Sigmoid colon (tissue), 7 donors: ENCODE data around the gene EPHA10. TPM values are rescaled to one million over a fixed set of nuclear protein-coding genes. Genes with fewer than 3 reads are reported as not detected.

Experiments
- DNase-seq: peaks from one replicate; pipeline ENCODE4 v3.0.0-alpha.2; 2019
- H3K27ac ChIP-seq, 4 donors: fragments of 200-600 bp; sonication (generic); one replicate each; pipeline ENCODE4 v1.5.1; 2016 to 2019; ENCODE audit warnings: mild to moderate bottlenecking in 1 of 4
- H3K27me3 ChIP-seq, 3 donors: fragments of 200-600 bp; sonication (generic); one replicate each; pipeline ENCODE4 v1.5.1; 2019; ENCODE audit warnings: mild to moderate bottlenecking in 1 of 3
- H3K36me3 ChIP-seq, 4 donors: fragments of 200-600 bp; sonication (generic); one replicate each; pipeline ENCODE4 v1.5.1; 2016 to 2019
- H3K4me1 ChIP-seq, 4 donors: fragments of 200-600 bp; sonication (generic); one replicate each; pipeline ENCODE4 v1.5.1; 2017 to 2019
- H3K4me3 ChIP-seq, 4 donors: fragments of 200-600 bp; sonication (generic); one replicate each; pipeline ENCODE4 v1.5.1; 2017 to 2019; ENCODE audit warnings: mild to moderate bottlenecking in 2 of 4, moderate library complexity in 1 of 4
- H3K9me3 ChIP-seq, 4 donors: fragments of 200-600 bp in 3 of 4; sonication (generic) in 3 of 4; one replicate each; pipeline versions ENCODE4 v1.5.1 to v1.6.1; 2013 to 2019
- EP300 ChIP-seq, 4 donors: sonication (generic); formaldehyde crosslinking; IDR thresholded peaks; one replicate each; pipeline ENCODE4 v1.6.1; 2017; ENCODE audit warnings: antibody characterized with exemption in 4 of 4
- POLR2A ChIP-seq, 2 donors: fragments of 450-650 bp; IDR thresholded peaks; one replicate each; pipeline ENCODE4 v1.6.1; 2016; ENCODE audit warnings: antibody characterized with exemption in 2 of 2, mild to moderate bottlenecking in 2 of 2, moderate library complexity in 2 of 2
- POLR2AphosphoS5 ChIP-seq, 4 donors: sonication (generic); formaldehyde crosslinking; IDR thresholded peaks; one replicate each; pipeline ENCODE4 v1.6.1; 2017; ENCODE audit warnings: antibody characterized with exemption in 4 of 4
- WGBS, 2 donors: extraction: QIAGEN DNeasy Blood & Tissue Kit; methylation state at CpG; one replicate each; pipeline ENCODE4 v1.1.7; 2013; 5-methylcytosine and 5-hydroxymethylcytosine counted together
- intact Hi-C: fragments of 100-400 bp; cut with DNase I; formaldehyde crosslinking; loops from one replicate; pipeline ENCODE4 v1.15.1; 2023
- polyA plus RNA-seq, 3 donors: library from polyadenylated mRNA; stranded (reverse); fragments of 200-250 nt; gene quantifications; one replicate each; pipeline ENCODE4 v1.2.3, GENCODE V29; 2013
- total RNA-seq, 4 donors: library from RNA; depleted of rRNA; stranded (reverse); fragments of >200 nt; gene quantifications; one replicate each; pipeline ENCODE4 v1.1.0, GENCODE V29; 2016
- TF ChIP-seq, protein P1 (sequence below), 4 experiments: fragments of 450-650 bp in 3 of 4; fragments of 200-600 bp in 1 of 4; IDR thresholded peaks; one replicate each; pipeline ENCODE4 v1.5.1; 2016 to 2019; ENCODE audit warnings: antibody characterized with exemption in 4 of 4, mild to moderate bottlenecking in 3 of 4, moderate library complexity in 2 of 4
- donor health status: healthy with polysubstance abuse.
- donor health status: Bipolar disorder and iron deficiency.
- donor health status: healthy.

The EPHA10 gene
- total and polyA plus RNA-seq, 7 donors: 0.14 to 33.3 (median 0.83) TPM

DNA sequence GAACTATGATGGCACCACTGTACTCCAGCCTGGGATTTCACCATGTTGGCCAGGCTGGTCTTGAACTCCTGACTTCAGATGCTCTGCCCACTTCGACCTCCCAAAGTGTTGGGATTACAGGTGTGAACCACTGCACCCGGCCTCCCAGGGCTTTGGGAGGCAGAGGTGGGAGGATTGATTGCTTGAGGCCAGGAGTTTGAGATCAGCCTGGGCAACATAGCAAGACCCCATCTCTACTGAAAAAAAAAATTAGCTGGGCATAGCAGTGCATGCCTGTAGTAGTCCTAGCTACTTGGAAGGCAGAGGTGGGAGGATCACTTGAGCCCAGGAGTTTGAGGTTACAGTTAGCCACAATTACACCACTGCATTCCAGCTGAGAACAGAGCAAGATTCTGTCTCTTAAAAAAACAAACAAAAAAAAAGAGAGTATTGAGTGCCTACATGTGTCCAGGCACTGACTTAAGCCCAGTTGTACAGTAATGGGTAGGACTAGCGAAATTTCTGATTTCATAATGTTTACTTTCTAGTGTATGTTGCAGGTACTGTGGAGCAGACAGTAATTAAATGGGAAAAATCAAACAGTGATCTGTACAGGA is 32.9 kb upstream of the EPHA10 start:
- TF ChIP-seq POLR2AphosphoS5 (IDR thresholded peaks at IDR 0.05) (no peak), EP300 (IDR thresholded peaks at IDR 0.05) (no peak), POLR2A (IDR thresholded peaks at IDR 0.05) (no peak)
- TF ChIP-seq, protein P1, sequence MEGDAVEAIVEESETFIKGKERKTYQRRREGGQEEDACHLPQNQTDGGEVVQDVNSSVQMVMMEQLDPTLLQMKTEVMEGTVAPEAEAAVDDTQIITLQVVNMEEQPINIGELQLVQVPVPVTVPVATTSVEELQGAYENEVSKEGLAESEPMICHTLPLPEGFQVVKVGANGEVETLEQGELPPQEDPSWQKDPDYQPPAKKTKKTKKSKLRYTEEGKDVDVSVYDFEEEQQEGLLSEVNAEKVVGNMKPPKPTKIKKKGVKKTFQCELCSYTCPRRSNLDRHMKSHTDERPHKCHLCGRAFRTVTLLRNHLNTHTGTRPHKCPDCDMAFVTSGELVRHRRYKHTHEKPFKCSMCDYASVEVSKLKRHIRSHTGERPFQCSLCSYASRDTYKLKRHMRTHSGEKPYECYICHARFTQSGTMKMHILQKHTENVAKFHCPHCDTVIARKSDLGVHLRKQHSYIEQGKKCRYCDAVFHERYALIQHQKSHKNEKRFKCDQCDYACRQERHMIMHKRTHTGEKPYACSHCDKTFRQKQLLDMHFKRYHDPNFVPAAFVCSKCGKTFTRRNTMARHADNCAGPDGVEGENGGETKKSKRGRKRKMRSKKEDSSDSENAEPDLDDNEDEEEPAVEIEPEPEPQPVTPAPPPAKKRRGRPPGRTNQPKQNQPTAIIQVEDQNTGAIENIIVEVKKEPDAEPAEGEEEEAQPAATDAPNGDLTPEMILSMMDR (IDR thresholded peaks at IDR 0.05): no peak
- Histone ChIP-seq H3K4me3 (no peak overlapping the region), H3K36me3 (peaks cover 0 to 30% (median 7%) of the 10 kb centered on the region in 4 donors), H3K27me3 (no peaks in the 10 kb centered on the region), H3K4me1 (peaks cover 0 to 21% (median 20%) of the 10 kb centered on the region in 4 donors), H3K27ac (no peak overlapping the region), H3K9me3 (no peaks in the 10 kb centered on the region)
- DNase-seq: no peak
- intact Hi-C loops: no loop called here
- WGBS, 2 donors: 91 to 93% methylated on average over 3 of the region's 3 CpGs

DNA sequence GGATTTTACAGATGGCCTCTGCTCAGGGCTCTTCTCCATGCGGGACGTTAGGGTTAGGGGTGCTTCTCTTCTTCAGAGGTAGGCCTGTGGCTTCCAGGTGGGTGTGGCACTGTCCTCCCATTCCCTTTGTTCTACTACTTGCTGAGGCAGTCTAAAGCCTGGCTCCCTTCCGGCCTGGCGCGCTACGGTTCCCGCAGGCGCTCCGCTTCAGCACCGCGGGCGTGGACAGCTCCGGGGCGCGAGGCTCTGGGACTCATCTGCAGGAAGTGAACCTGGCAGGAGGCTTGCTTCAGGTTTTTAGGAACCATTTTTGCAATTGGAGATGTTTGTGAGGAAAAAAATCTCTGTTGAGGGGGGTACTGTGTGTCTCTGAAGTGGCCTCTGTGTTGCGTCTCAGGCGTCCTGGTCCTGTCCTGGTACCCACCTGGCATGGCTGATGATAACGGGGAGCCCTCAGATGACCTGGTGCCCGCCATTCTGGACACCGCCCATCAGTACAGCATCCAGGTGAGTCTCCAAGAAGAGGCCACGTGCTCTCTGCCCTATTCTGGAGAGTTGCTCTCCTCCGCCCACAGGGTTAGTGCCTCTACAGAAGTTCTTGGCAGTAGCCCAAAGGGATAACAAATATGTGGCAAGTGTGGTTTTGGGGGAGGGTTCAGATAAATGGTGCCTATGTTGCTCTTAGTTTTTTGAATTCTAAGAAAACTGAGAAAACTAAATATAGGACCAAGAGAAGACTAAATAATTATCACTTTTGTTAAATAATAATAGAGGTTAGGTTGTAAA is 30.6 kb upstream of the EPHA10 start:
- Histone ChIP-seq H3K4me3 (peak overlapping the region in 1 of 4 donors; percentile 60), H3K27me3 (no peaks in the 10 kb centered on the region), H3K4me1 (peaks cover 0 to 21% (median 20%) of the 10 kb centered on the region in 4 donors), H3K27ac (no peak overlapping the region), H3K36me3 (peaks cover 0 to 13% (median 0%) of the 10 kb centered on the region in 4 donors), H3K9me3 (no peaks in the 10 kb centered on the region)
- 23 to 33% methylated on average over 22 of the region's 22 CpGs for WGBS, 2 donors
- no peak for TF ChIP-seq EP300 (IDR thresholded peaks at IDR 0.05)
- TF ChIP-seq POLR2AphosphoS5 (IDR thresholded peaks at IDR 0.05): no peak
- TF ChIP-seq POLR2A (IDR thresholded peaks at IDR 0.05): no peak
- TF ChIP-seq, protein P1 (IDR thresholded peaks at IDR 0.05): no peak
- intact Hi-C loops: no loop called here
- no peak for DNase-seq

DNA sequence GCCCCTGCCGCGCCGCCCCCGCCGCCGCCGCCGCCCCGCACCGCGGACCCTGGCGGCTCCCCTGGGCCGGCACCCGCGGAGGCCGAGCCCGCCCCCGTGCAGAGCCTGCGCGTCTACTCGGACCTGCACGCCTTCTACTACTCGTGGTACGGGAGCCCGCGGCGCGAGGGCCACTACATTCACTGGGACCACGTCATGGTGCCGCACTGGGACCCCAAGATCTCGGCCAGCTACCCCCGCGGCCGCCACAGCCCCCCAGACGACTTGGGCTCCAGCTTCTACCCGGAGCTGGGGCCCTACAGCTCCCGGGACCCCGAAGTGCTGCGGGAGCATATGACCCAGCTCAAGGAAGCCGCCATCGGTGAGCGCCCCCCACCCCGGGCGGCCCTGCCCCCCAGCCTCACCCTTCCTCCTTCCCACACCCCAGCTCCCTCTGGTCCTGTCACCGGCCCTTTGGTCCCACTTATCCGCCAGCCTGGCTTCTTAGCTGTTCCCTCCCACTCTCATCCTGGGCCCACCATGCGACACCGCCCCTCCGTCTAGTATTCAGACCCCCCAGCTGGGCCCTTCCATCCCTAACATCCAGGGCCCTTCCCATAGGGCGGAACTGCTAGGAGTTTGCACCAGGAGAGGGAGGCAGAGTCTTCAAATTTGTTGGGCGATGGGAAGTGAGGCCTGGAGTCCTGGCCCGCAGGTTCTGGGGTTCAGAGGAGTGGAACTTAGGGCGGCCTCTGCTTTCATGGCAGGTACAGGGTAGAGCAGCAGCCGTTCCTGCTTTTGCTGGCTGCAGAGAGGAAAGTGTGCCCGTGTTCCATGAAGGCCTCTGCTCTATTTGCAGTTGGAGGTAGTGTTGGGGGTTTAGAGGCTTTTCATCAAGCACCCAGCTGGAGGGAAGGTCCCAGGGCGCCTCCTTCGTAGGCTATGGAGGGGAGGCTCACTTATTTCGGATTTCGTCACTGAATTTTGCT is 29.7 kb upstream of the EPHA10 start:
- peaks cover 0 to 5% (median 0%) of the 10 kb centered on the region in 4 donors for H3K36me3 ChIP-seq
- H3K27ac ChIP-seq: no peak overlapping the region
- H3K9me3 ChIP-seq: no peaks in the 10 kb centered on the region
- TF ChIP-seq POLR2AphosphoS5 (IDR thresholded peaks at IDR 0.05): no peak
- no peak for TF ChIP-seq POLR2A (IDR thresholded peaks at IDR 0.05)
- TF ChIP-seq, protein P1 (IDR thresholded peaks at IDR 0.05): no peak
- TF ChIP-seq EP300 (IDR thresholded peaks at IDR 0.05): no peak
- DNase-seq: no peak
- peak overlapping the region; percentile 19 to 60 (median 56) for H3K4me3 ChIP-seq
- WGBS, 2 donors: 10 to 12% methylated on average over 59 of the region's 59 CpGs
- intact Hi-C loops: no loop called here
- H3K27me3 ChIP-seq: no peaks in the 10 kb centered on the region
- peaks cover 0 to 21% (median 20%) of the 10 kb centered on the region in 4 donors for H3K4me1 ChIP-seq

DNA sequence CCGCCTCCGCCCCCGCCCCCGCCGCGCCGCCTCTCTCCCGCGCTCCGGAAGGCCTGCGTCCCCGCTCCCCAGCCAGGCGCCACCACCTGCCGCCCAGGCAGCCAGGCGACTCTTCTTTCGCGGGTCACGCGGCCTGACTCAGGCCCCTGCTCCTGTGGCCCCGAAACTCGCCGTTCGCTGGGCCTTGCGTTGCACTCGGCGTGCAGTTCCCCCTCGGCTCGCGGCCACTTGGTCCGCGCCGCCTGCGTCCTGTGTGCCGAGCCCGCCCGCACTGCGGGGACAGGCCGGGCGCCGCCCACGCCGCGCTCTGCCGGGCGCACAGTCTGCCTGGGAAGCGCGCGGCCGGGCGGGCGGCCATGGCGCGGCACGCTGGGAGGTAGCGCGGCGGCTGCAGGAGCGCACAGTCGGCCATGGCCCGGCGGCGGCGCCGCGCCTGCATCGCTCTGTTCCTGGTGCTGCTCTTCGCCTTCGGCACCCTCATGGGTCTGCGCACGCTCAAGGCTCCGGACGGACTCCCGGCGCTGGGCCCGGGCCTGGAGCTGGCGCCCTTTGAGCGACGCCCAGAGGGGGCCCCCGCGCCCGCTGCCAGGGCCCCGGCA is 29.0 kb upstream of the EPHA10 start, which contains the start of gene MANEAL:
MANEAL (plus strand) TSS at position 75 of the 599 bp plus-strand sequence; CDS start at position 411, 336 bp downstream.
- WGBS, 2 donors: 0% methylated on average over 80 to 82 of the region's 82 CpGs
- no peak for DNase-seq

More for the DNA sequence above, 29.0 kb upstream of the EPHA10 start, which contains the start of gene MANEAL:
- Histone ChIP-seq H3K4me3 (peak within 1 kb of the TSS; percentile 40 to 60 (median 56)), H3K4me1 (peaks cover 0 to 21% (median 20%) of the 10 kb centered on the region in 4 donors), H3K27me3 (no peaks in the 10 kb centered on the region), H3K27ac (peak within 1 kb of the TSS in 1 of 4 donors; percentile 33), H3K9me3 (no peaks in the 10 kb centered on the region), H3K36me3 (no peaks in the 10 kb centered on the region)
- intact Hi-C loops: no loop called here
- no peak for TF ChIP-seq EP300 (IDR thresholded peaks at IDR 0.05)
